ENCODE measurements around the gene RBM7. TPM values are rescaled to one million over a fixed set of nuclear protein-coding genes. Genes with fewer than 3 reads are reported as not detected.

The RBM7 gene
- total RNA-seq, 4 donors from 2014 or later: 11.8 to 22.1 (median 17.5) TPM

DNA sequence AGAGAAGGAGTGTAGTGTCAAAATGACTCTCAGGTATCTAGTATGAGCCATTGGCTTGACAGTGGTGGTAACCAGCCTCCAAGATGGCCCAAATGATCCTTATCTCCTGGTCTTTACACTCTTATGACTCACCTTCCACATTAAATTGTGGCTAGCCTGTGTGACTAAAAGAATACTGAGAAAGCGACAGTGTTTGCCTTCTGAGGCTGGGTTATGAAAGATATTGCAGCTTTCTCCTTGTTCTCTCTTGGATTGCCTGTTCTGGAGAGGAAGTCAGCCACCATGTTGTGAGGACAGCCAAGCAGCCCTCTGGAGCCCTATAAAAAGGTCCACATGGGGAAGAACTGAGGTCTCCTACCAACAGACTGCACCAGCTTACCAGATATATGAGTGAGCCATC is 16.0 kb upstream of the RBM7 start:
- 80 to 83% methylated on average over 1 of the region's 1 CpG for WGBS, 2 donors
- no peak for TF ChIP-seq POLR2A (IDR thresholded peaks at IDR 0.05)
- TF ChIP-seq, protein P1, sequence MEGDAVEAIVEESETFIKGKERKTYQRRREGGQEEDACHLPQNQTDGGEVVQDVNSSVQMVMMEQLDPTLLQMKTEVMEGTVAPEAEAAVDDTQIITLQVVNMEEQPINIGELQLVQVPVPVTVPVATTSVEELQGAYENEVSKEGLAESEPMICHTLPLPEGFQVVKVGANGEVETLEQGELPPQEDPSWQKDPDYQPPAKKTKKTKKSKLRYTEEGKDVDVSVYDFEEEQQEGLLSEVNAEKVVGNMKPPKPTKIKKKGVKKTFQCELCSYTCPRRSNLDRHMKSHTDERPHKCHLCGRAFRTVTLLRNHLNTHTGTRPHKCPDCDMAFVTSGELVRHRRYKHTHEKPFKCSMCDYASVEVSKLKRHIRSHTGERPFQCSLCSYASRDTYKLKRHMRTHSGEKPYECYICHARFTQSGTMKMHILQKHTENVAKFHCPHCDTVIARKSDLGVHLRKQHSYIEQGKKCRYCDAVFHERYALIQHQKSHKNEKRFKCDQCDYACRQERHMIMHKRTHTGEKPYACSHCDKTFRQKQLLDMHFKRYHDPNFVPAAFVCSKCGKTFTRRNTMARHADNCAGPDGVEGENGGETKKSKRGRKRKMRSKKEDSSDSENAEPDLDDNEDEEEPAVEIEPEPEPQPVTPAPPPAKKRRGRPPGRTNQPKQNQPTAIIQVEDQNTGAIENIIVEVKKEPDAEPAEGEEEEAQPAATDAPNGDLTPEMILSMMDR (IDR thresholded peaks at IDR 0.05): no peak
- Histone ChIP-seq H3K4me1 (no peaks in the 10 kb centered on the region), H3K27ac (no peak overlapping the region), H3K36me3 (no peaks in the 10 kb centered on the region), H3K9me3 (no peaks in the 10 kb centered on the region), H3K27me3 (no peaks in the 10 kb centered on the region), H3K4me3 (no peak overlapping the region)
- DNase-seq: no peak
- intact Hi-C loops (cut with DNase I): no loop called here

DNA sequence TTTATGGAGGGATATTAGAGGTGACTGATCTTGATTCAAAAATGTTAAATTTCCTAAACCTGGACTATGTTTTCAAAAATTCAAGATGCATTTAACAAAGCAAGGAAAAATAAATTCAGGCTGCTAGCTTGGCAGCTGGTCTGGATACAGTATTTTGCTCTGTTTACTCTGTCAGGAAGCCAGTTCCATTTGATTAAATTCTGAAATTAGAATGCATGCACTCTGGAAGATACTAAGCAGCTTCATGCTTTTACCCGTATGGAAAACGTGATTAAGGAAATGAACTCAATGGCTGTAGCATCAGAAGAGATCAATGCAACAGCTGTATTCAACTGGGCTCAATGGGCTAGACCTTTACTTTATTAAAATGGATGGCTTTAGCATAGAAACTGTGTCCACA is 14.3 kb upstream of the RBM7 start:
- 16 to 28% methylated on average over 2 of the region's 2 CpGs for WGBS, 2 donors
- no peak overlapping the region for H3K27ac ChIP-seq
- no peak for DNase-seq
- H3K27me3 ChIP-seq: peaks cover 0 to 3% (median 0%) of the 10 kb centered on the region in 4 donors
- TF ChIP-seq, protein P1 (IDR thresholded peaks at IDR 0.05): no peak
- no peak for TF ChIP-seq POLR2A (IDR thresholded peaks at IDR 0.05)
- H3K9me3 ChIP-seq: no peaks in the 10 kb centered on the region
- H3K4me3 ChIP-seq: no peak overlapping the region
- no peaks in the 10 kb centered on the region for H3K36me3 ChIP-seq
- H3K4me1 ChIP-seq: no peaks in the 10 kb centered on the region
- intact Hi-C loops (cut with DNase I): no loop called here

DNA sequence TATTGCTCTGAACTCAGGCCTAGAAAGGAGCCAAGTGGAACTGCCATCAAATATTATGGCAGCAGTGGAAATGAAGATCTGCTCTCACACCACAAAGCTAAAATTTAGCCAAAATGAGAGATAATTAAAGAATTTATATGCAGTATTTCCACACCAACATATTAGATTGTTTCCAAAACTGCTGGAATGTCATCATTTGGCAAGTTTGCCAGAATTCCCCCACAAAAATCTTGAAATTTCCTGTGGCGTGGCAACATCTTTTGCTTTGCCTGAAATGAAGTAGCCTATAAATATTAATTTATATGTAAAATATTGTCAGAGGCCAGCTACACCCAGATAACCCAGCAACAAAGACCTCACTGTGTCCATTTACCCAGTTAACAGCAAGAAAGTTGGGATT is 13.9 kb upstream of the RBM7 start:
- H3K4me1 ChIP-seq: no peaks in the 10 kb centered on the region
- 89 to 96% methylated on average over 1 of the region's 1 CpG for WGBS, 2 donors
- H3K4me3 ChIP-seq: no peak overlapping the region
- H3K9me3 ChIP-seq: no peaks in the 10 kb centered on the region
- peaks cover 0 to 3% (median 0%) of the 10 kb centered on the region in 4 donors for H3K27me3 ChIP-seq
- no peak overlapping the region for H3K27ac ChIP-seq
- intact Hi-C loops (cut with DNase I): no loop called here
- no peak for DNase-seq
- TF ChIP-seq, protein P1 (IDR thresholded peaks at IDR 0.05): no peak
- TF ChIP-seq POLR2A (IDR thresholded peaks at IDR 0.05): no peak
- no peaks in the 10 kb centered on the region for H3K36me3 ChIP-seq

DNA sequence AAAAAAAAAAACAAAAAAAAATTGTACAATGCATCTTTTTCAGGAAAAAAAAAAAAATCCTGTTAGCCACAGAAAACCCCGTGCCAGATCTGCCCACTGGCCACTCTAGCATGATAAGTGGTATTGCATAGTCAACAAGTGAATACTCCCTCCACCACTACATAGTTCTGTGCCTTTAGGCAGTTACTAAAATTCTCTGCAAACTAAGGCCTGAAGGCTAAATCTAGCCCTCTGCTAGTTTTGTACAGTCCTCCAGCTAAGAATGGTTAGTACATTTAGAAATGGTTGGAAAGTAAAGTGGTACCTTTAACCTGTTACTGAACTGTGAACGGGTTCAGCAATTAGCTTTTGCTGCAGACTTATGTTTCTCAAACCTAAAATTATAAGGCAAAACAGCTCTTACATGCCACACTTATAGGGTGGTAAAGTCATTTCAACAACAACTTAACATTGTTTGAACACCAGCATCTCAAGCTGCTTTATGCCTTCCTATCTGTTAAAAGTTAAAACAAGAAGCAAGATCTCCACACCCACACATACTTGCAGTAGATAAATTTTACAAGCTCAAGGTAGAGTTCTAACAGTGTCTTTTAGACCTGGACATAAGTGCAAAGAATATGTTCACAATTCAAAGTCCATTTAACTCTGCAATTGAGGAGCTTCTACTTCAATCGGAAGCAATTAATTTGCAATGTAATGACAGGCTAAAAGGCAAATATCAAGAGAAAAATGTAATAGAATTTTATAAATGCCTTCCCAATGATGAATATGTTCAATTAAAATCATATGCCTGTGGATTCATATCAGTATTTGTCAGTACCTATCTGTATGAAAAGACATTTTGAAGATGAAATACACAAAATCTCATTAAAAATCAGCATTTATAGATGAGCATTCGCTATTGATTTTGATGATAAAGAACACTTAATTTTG is 7.5 kb upstream of the RBM7 start:
- no peak for DNase-seq
- Histone ChIP-seq H3K9me3 (no peaks in the 10 kb centered on the region), H3K4me3 (no peak overlapping the region), H3K27ac (no peak overlapping the region), H3K27me3 (peaks cover 0 to 3% (median 0%) of the 10 kb centered on the region in 4 donors), H3K36me3 (no peaks in the 10 kb centered on the region), H3K4me1 (peaks cover 0 to 20% (median 3%) of the 10 kb centered on the region in 3 donors)
- no peak for TF ChIP-seq POLR2A (IDR thresholded peaks at IDR 0.05)
- TF ChIP-seq, protein P1 (IDR thresholded peaks at IDR 0.05): no peak
- WGBS, 2 donors: 82 to 91% methylated on average over 4 of the region's 4 CpGs
- intact Hi-C loops (cut with DNase I): no loop called here

DNA sequence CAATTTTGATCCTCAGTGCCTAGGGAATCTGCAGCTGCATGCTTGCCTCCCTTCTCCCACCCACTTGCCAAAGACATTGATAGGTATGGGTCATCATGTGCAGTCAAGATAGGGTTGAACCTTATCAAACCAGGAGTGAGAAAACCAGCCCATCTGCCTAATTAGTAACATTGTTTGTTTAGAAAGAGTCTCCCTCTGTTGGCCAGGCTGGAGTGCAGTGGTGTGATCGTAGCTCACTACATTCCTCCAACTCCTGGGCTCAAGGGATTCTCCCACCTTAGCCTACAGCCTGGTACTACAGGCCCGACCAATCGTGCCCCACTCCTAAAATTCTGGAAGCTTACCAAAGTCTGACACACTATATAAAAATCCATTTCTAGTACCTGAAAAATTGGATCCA is 4.7 kb upstream of the RBM7 start:
- Histone ChIP-seq H3K27ac (no peak overlapping the region), H3K27me3 (peaks cover 0 to 3% (median 0%) of the 10 kb centered on the region in 4 donors), H3K4me3 (no peak overlapping the region), H3K36me3 (no peaks in the 10 kb centered on the region), H3K4me1 (peaks cover 0 to 38% (median 16%) of the 10 kb centered on the region in 3 donors), H3K9me3 (no peaks in the 10 kb centered on the region)
- TF ChIP-seq POLR2A (IDR thresholded peaks at IDR 0.05): no peak
- TF ChIP-seq, protein P1 (IDR thresholded peaks at IDR 0.05): peak in 3 of 6 experiments; percentile 5 to 45 (median 28)
- 27 to 39% methylated on average over 2 to 3 of the region's 3 CpGs for WGBS, 2 donors
- intact Hi-C loops (cut with DNase I): no loop called here
- DNase-seq: no peak
